Measurements from ENCODE around the gene DPYD.

Gene DPYD

GRCh38 chr1:97913506-97914139, 7.2 kb downstream of the DPYD start:
- Histone ChIP-seq H3K4me3 (replicated peaks; ENCODE audit: low read depth, low read length) (no peak overlapping the region), H3K27me3 (replicated peaks; ENCODE audit: control insufficient read depth, insufficient read depth, low read length) (no peaks in the 10 kb centered on the region; the same call in 1 of the 2 replicates), H3K36me3 (ENCODE audit: control insufficient read depth, insufficient read depth, low read length) (no peaks in the 10 kb centered on the region)
- TF ChIP-seq, protein P1, sequence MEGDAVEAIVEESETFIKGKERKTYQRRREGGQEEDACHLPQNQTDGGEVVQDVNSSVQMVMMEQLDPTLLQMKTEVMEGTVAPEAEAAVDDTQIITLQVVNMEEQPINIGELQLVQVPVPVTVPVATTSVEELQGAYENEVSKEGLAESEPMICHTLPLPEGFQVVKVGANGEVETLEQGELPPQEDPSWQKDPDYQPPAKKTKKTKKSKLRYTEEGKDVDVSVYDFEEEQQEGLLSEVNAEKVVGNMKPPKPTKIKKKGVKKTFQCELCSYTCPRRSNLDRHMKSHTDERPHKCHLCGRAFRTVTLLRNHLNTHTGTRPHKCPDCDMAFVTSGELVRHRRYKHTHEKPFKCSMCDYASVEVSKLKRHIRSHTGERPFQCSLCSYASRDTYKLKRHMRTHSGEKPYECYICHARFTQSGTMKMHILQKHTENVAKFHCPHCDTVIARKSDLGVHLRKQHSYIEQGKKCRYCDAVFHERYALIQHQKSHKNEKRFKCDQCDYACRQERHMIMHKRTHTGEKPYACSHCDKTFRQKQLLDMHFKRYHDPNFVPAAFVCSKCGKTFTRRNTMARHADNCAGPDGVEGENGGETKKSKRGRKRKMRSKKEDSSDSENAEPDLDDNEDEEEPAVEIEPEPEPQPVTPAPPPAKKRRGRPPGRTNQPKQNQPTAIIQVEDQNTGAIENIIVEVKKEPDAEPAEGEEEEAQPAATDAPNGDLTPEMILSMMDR (IDR thresholded peaks at IDR 0.05; ENCODE audit: insufficient read depth, low read length, poor library complexity, severe bottlenecking): no peak
- no peak for DNase-seq (ENCODE audit: extremely low read depth, insufficient read length)

DNA sequence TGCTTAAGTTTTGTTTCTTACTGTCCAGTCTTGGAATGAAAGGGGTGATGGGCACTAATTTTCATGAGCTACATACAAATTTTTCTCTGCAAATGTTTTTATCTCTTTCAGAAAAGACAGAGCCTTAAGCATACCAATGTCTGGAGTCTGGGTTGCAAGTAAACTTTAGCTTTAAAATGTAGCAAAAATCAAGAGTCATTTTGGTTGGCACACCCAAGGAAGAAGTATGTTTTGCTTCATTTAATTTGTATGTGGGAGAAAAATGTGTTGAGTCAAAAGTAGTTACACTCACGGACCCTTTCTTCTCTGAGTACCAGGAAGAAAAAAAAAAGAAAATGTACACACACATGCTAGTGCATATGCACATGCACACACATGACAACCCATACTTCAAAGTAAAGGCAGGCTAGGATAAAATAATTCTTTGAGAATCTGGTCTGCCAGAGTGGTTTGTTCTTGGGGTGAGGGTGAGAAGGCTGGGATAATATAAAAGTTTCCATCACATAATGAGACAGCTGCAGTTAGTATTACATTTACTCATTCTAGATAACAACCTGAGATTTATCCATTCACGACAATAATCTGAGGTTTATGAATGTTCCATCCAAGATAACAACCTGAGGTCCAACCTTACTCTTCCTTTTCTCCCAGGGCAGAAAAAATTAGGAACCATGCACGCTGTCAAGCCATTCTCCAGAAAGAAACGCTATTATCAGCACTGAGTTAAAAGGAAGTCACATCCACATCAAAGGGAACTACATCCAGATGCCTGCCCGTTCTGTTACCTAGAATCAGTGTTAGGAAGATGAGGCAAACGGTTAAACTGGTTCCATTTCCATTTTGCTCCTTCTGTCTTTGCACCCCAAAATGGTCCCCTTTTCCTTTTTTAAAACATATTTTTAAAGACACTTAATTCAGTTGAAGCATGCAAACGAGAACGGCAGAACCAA, 9.3 kb downstream of the DPYD start:
- Histone ChIP-seq H3K27me3 (replicated peaks; ENCODE audit: control insufficient read depth, insufficient read depth, low read length) (no peaks in the 10 kb centered on the region), H3K36me3 (ENCODE audit: control insufficient read depth, insufficient read depth, low read length) (no peaks in the 10 kb centered on the region), H3K4me3 (replicated peaks; ENCODE audit: low read depth, low read length) (no peak overlapping the region)
- DNase-seq (ENCODE audit: extremely low read depth, insufficient read length): no peak
- TF ChIP-seq, protein P1 (IDR thresholded peaks at IDR 0.05; ENCODE audit: insufficient read depth, low read length, poor library complexity, severe bottlenecking): no peak

GRCh38 chr1:97909266-97909665, 11.6 kb downstream of the DPYD start:
- Histone ChIP-seq H3K27me3 (replicated peaks; ENCODE audit: control insufficient read depth, insufficient read depth, low read length) (no peaks in the 10 kb centered on the region), H3K4me3 (replicated peaks; ENCODE audit: low read depth, low read length) (no peak overlapping the region), H3K36me3 (ENCODE audit: control insufficient read depth, insufficient read depth, low read length) (no peaks in the 10 kb centered on the region)
- DNase-seq (ENCODE audit: extremely low read depth, insufficient read length): no peak
- TF ChIP-seq, protein P1 (IDR thresholded peaks at IDR 0.05; ENCODE audit: insufficient read depth, low read length, poor library complexity, severe bottlenecking): no peak

DNA sequence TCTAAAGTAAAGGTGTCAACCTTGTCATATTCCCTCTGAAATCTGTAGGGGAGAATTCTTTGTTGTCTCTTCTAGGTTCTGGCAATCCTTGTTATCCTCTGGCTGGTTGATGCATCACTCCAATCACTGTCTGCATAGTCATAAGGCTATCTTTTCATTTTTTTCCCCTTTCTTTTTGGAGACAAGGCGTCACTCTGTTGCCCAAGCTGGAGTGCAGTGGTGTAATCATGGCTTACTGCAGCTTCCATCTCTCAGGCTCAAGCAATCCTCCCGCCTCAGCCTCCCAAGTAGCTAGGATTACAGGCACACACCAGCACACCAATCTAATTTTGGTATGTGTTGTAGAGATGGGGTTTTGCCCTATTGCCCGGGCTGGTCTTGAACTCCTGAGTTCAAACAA, 12.9 kb downstream of the DPYD start:
- H3K4me3 ChIP-seq (replicated peaks; ENCODE audit: low read depth, low read length): no peak overlapping the region
- no peak for DNase-seq (ENCODE audit: extremely low read depth, insufficient read length)
- TF ChIP-seq, protein P1 (IDR thresholded peaks at IDR 0.05; ENCODE audit: insufficient read depth, low read length, poor library complexity, severe bottlenecking): no peak
- no peaks in the 10 kb centered on the region for H3K36me3 ChIP-seq (ENCODE audit: control insufficient read depth, insufficient read depth, low read length)
- H3K27me3 ChIP-seq (replicated peaks; ENCODE audit: control insufficient read depth, insufficient read depth, low read length): no peaks in the 10 kb centered on the region

DNA sequence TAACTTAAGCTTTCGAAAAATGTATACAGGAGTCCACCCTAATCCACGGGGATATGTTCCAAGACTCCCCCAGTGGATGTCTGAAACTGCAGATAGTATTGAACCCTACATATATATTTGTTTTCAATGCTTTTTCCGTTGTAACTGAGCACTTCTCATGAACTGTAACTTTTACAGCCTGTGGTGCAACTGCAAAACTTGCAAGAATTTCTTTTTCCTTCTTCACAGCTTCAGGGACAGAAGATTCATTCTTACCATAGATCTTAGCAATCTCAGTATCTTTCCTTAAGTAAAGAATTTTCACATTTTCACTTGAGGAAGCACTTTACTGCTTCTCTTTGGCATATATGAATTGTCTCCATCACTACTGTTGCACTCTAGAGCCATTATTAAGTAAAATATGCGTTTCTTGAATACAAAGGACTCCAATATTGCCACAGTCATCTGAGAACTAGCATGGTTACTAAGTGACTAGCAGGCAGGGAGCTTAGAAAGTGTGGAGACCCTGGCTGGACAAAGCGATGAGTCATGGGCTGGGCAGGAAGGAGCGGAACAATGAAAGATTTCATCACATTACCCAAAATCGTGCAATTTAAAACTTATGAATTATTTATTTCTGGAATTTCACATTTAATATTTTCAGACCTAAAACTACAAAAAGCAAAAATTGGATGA, 14.1 kb downstream of the DPYD start:
- no peaks in the 10 kb centered on the region for H3K27me3 ChIP-seq (replicated peaks; ENCODE audit: control insufficient read depth, insufficient read depth, low read length)
- no peaks in the 10 kb centered on the region for H3K36me3 ChIP-seq (ENCODE audit: control insufficient read depth, insufficient read depth, low read length)
- DNase-seq (ENCODE audit: extremely low read depth, insufficient read length): no peak
- TF ChIP-seq, protein P1 (IDR thresholded peaks at IDR 0.05; ENCODE audit: insufficient read depth, low read length, poor library complexity, severe bottlenecking): no peak
- H3K4me3 ChIP-seq (replicated peaks; ENCODE audit: low read depth, low read length): no peak overlapping the region
